WTC11 (cell line): ENCODE results near the gene GATAD2A.

Source experiments
- GRHL2 ChIP-seq: fragments of 250-450 bp; sonication (Bioruptor Pico); IDR thresholded peaks from 2 replicates; pipeline ENCODE4 v1.8.0; 2022; ENCODE audit warnings: mild to moderate bottlenecking, moderate library complexity; ENCODE audit not compliant: insufficient replicate concordance, severe bottlenecking
- ZNF396 ChIP-seq: fragments of 250-450 bp; sonication (Bioruptor Pico); IDR thresholded peaks from 2 replicates; pipeline ENCODE4 v1.8.0; 2021; ENCODE audit warnings: mild to moderate bottlenecking, moderate library complexity, borderline replicate concordance
- TF ChIP-seq, protein P1 (sequence below): fragments of 200-600 bp; IDR thresholded peaks from 2 replicates; pipeline ENCODE4 v1.8.0; 2022; ENCODE audit warnings: antibody characterized with exemption
- TF ChIP-seq, protein P2 (sequence below): sonication (generic); formaldehyde crosslinking; IDR thresholded peaks from 2 replicates; pipeline ENCODE4 v1.8.0; 2023; ENCODE audit warnings: missing genetic modification reagents, mild to moderate bottlenecking, borderline replicate concordance
- TF ChIP-seq, protein P3 (sequence below): sonication (generic); formaldehyde crosslinking; IDR thresholded peaks from 2 replicates; pipeline ENCODE4 v1.8.0; 2022; ENCODE audit warnings: mild to moderate bottlenecking, missing genetic modification reagents

DNA sequence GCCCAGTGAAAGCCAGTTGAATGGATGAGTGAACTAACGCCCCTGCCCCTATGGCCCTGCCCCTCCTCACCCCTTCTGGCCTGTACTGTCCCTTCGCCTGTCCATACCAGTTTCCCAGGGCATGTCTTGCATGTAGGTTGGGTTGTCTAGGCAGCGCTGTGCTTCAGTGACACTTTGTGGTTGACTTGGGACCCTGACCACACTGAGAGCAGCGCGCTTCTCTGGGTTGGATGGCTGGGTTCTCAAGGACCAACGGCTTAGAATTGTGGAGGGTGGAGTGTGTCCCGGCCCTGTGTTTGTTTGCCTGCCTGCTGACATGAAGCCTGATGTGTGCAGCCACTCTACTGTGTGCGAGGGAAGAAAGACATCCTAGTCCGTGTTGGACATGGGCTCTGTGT lies 15.8 kb downstream of the GATAD2A start:
- TF ChIP-seq, protein P1, sequence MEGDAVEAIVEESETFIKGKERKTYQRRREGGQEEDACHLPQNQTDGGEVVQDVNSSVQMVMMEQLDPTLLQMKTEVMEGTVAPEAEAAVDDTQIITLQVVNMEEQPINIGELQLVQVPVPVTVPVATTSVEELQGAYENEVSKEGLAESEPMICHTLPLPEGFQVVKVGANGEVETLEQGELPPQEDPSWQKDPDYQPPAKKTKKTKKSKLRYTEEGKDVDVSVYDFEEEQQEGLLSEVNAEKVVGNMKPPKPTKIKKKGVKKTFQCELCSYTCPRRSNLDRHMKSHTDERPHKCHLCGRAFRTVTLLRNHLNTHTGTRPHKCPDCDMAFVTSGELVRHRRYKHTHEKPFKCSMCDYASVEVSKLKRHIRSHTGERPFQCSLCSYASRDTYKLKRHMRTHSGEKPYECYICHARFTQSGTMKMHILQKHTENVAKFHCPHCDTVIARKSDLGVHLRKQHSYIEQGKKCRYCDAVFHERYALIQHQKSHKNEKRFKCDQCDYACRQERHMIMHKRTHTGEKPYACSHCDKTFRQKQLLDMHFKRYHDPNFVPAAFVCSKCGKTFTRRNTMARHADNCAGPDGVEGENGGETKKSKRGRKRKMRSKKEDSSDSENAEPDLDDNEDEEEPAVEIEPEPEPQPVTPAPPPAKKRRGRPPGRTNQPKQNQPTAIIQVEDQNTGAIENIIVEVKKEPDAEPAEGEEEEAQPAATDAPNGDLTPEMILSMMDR, result no peak
- TF ChIP-seq, protein P2, sequence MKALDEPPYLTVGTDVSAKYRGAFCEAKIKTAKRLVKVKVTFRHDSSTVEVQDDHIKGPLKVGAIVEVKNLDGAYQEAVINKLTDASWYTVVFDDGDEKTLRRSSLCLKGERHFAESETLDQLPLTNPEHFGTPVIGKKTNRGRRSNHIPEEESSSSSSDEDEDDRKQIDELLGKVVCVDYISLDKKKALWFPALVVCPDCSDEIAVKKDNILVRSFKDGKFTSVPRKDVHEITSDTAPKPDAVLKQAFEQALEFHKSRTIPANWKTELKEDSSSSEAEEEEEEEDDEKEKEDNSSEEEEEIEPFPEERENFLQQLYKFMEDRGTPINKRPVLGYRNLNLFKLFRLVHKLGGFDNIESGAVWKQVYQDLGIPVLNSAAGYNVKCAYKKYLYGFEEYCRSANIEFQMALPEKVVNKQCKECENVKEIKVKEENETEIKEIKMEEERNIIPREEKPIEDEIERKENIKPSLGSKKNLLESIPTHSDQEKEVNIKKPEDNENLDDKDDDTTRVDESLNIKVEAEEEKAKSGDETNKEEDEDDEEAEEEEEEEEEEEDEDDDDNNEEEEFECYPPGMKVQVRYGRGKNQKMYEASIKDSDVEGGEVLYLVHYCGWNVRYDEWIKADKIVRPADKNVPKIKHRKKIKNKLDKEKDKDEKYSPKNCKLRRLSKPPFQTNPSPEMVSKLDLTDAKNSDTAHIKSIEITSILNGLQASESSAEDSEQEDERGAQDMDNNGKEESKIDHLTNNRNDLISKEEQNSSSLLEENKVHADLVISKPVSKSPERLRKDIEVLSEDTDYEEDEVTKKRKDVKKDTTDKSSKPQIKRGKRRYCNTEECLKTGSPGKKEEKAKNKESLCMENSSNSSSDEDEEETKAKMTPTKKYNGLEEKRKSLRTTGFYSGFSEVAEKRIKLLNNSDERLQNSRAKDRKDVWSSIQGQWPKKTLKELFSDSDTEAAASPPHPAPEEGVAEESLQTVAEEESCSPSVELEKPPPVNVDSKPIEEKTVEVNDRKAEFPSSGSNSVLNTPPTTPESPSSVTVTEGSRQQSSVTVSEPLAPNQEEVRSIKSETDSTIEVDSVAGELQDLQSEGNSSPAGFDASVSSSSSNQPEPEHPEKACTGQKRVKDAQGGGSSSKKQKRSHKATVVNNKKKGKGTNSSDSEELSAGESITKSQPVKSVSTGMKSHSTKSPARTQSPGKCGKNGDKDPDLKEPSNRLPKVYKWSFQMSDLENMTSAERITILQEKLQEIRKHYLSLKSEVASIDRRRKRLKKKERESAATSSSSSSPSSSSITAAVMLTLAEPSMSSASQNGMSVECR (CRISPR knock-in tag), result no peak
- no peak for TF ChIP-seq GRHL2 (CRISPR knock-in tag)
- TF ChIP-seq, protein P3, sequence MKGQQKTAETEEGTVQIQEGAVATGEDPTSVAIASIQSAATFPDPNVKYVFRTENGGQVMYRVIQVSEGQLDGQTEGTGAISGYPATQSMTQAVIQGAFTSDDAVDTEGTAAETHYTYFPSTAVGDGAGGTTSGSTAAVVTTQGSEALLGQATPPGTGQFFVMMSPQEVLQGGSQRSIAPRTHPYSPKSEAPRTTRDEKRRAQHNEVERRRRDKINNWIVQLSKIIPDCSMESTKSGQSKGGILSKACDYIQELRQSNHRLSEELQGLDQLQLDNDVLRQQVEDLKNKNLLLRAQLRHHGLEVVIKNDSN (CRISPR knock-in tag), result no peak
- no peak for TF ChIP-seq ZNF396 (CRISPR knock-in tag)
